Endothelial cell of umbilical vein (primary cell): Measurements from ENCODE around the gene EPS8. TPM values are rescaled to one million over a fixed set of nuclear protein-coding genes. Genes with fewer than 3 reads are reported as not detected.

Experiments
- BruUV-seq: library from RNA; stranded (reverse); fragments of 400-500 nt; replicated peaks from 2 replicates; lab custom pipeline; 2021; lab: Mats Ljungman, UMichigan
- CTCF ChIA-PET: fragments of 300-600, 350-600 bp; sonication (Branson Sonifier 250); formaldehyde crosslinking; loops from one replicate; lab custom pipeline; 2021; ENCODE audit warnings: antibody characterized with exemption, inconsistent platforms; lab: Charles Lee
- POLR2A ChIA-PET: fragments of 300-600, 350-600 bp; sonication (Branson Sonifier 250); formaldehyde crosslinking; loops from one replicate; lab custom pipeline; 2021; ENCODE audit warnings: antibody characterized with exemption, inconsistent platforms; lab: Charles Lee
- DNase-seq: peaks from one replicate; pipeline ENCODE4 v3.0.0-alpha.2; 2011; ENCODE audit warnings: low read depth, low spot score
- FAIRE-seq: peaks from 2 replicates; lab custom pipeline; 2011; peaks lifted over from hg19 to GRCh38; lab: Jason Lieb, UNC
- H2AFZ ChIP-seq: 2 replicates; pipeline ENCODE4 v1.6.0; 2012; ENCODE audit warnings: low read depth, low read length, control low read depth, inconsistent platforms
- H3K27ac ChIP-seq: 2 replicates; pipeline ENCODE4 v1.5.1; 2011; ENCODE audit warnings: low read depth, mild to moderate bottlenecking, control low read depth, low read length, moderate library complexity; ENCODE audit not compliant: insufficient read depth
- H3K27me3 ChIP-seq, 2 experiments: 2 replicates each; pipeline versions ENCODE4 v1.6.0 to v1.6.1; 2011; ENCODE audit warnings: low read length in 2 of 2, mixed read lengths in 1 of 2; ENCODE audit not compliant: control insufficient read depth in 2 of 2, insufficient read depth in 2 of 2
- H3K36me3 ChIP-seq, 2 experiments: 2 replicates in 1 of 2; 3 replicates in 1 of 2; pipeline ENCODE4 v1.5.1; 2011; ENCODE audit warnings: low read length in 2 of 2, mild to moderate bottlenecking in 1 of 2, moderate library complexity in 1 of 2; ENCODE audit not compliant: control insufficient read depth in 2 of 2, insufficient read depth in 2 of 2; ENCODE audit errors: extremely low read depth in 1 of 2
- H3K4me1 ChIP-seq: 3 replicates; pipeline ENCODE4 v1.5.1; 2011; ENCODE audit warnings: mild to moderate bottlenecking, low read length; ENCODE audit not compliant: control insufficient read depth, insufficient read depth; ENCODE audit errors: extremely low read depth
- H3K4me2 ChIP-seq: 2 replicates; pipeline ENCODE4 v1.6.1; 2011; ENCODE audit warnings: low read length, control low read depth, mixed read lengths; ENCODE audit not compliant: insufficient read depth
- H3K4me3 ChIP-seq, 3 experiments: fragments of 200-600 bp in 1 of 3; sonication (generic), shearing (Covaris generic) in 1 of 3; replicated peaks in 1 of 3; 2 replicates each; pipeline ENCODE4 v1.5.1; 2011 to 2016; ENCODE audit warnings: control low read depth in 3 of 3, low read length in 3 of 3, mild to moderate bottlenecking in 2 of 3, inconsistent platforms in 1 of 3, low read depth in 1 of 3, moderate library complexity in 1 of 3; ENCODE audit not compliant: insufficient read depth in 1 of 3
- H3K79me2 ChIP-seq: 2 replicates; pipeline ENCODE4 v1.6.0; 2012; ENCODE audit warnings: low read length, inconsistent platforms; ENCODE audit not compliant: control insufficient read depth, insufficient read depth
- H3K9ac ChIP-seq: replicated peaks from 2 replicates; pipeline ENCODE3; 2011; ENCODE audit warnings: low read length, control low read depth; ENCODE audit not compliant: insufficient read depth; ENCODE audit errors: extremely low read depth
- H3K9me1 ChIP-seq: replicated peaks from 3 replicates; pipeline ENCODE4 v1.6.0; 2011; ENCODE audit warnings: mild to moderate bottlenecking, low read length; ENCODE audit not compliant: control insufficient read depth, insufficient read depth; ENCODE audit errors: extremely low read depth
- H3K9me3 ChIP-seq: replicated peaks from 2 replicates; pipeline ENCODE4 v1.5.1; 2012; ENCODE audit warnings: low read length, inconsistent platforms; ENCODE audit not compliant: control insufficient read depth, insufficient read depth
- H4K20me1 ChIP-seq: replicated peaks from 2 replicates; pipeline ENCODE3; 2011; ENCODE audit warnings: mild to moderate bottlenecking, low read length; ENCODE audit not compliant: control insufficient read depth, insufficient read depth; ENCODE audit errors: extremely low read depth
- EZH2 ChIP-seq: IDR thresholded peaks from 2 replicates; pipeline ENCODE4 v1.6.1; 2012; ENCODE audit warnings: borderline replicate concordance, low read depth, mild to moderate bottlenecking, moderate library complexity, low read length, inconsistent platforms; ENCODE audit not compliant: severe bottlenecking
- FOS ChIP-seq: IDR thresholded peaks from 2 replicates; pipeline ENCODE4 v1.6.1; 2011; ENCODE audit warnings: mild to moderate bottlenecking, low read length, moderate library complexity, borderline replicate concordance; ENCODE audit not compliant: insufficient read depth
- GATA2 ChIP-seq: IDR thresholded peaks from 2 replicates; pipeline ENCODE4 v1.7.0; 2011; ENCODE audit warnings: low read depth, mild to moderate bottlenecking, moderate library complexity, mixed read lengths, low read length; ENCODE audit not compliant: insufficient read length, insufficient read depth
- JUN ChIP-seq: IDR thresholded peaks from 2 replicates; pipeline ENCODE4 v1.6.1; 2011; ENCODE audit warnings: borderline replicate concordance, low read depth; ENCODE audit not compliant: insufficient read length, insufficient read depth
- MYC ChIP-seq: IDR thresholded peaks from one replicate; pipeline ENCODE4 v1.6.1; 2011; ENCODE audit warnings: mild to moderate bottlenecking, low read depth, low read length
- POLR2A ChIP-seq: IDR thresholded peaks from 2 replicates; pipeline ENCODE4 v1.6.1; 2012; ENCODE audit warnings: low read depth, mild to moderate bottlenecking, control low read depth, low read length
- POLR2AphosphoS5 ChIP-seq: IDR thresholded peaks from 2 replicates; pipeline ENCODE4 v1.6.1; 2012; ENCODE audit warnings: low read depth, mild to moderate bottlenecking, control low read depth, low read length, moderate library complexity; ENCODE audit not compliant: insufficient read depth
- dilution Hi-C: fragments of 300-500 bp; cut with MboI; formaldehyde crosslinking; loops from one replicate; pipeline ENCODE4 v1.15.0; 2019; ENCODE audit warnings: low sequenced_read_pairs; ENCODE audit not compliant: extremely low pct_ligation_motif_present
- intact Hi-C: fragments of 100-400 bp; cut with micrococcal nuclease; formaldehyde crosslinking; loops from one replicate; pipeline ENCODE4 v1.10.0; 2022
- polyA plus RNA-seq, 4 experiments: library from polyadenylated mRNA; depleted of rRNA in 3 of 4; stranded (reverse) in 3 of 4; unstranded in 1 of 4; fragments of >200 nt; gene quantifications; 2 replicates each; pipeline versions ENCODE4 v1.2.1 to v1.2.3, GENCODE V29; 2011 to 2012; ENCODE audit warnings: missing spikeins in 1 of 4
- total RNA-seq: library from RNA; stranded (reverse); gene quantifications from 2 replicates; pipeline ENCODE4 v1.2.3, GENCODE V29; 2021
- TF ChIP-seq, protein P1 (sequence below), 2 donors: IDR thresholded peaks; 1 replicate in 1 of 2; 2 replicates in 1 of 2; pipeline ENCODE4 v1.5.1; 2011; ENCODE audit warnings: low read length in 2 of 2, mild to moderate bottlenecking in 2 of 2, moderate library complexity in 2 of 2, control low read depth in 1 of 2, inconsistent platforms in 1 of 2, low read depth in 1 of 2; ENCODE audit not compliant: insufficient read depth in 1 of 2; ENCODE audit errors: extremely low read depth in 1 of 2
- TF ChIP-seq, protein P2 (sequence below): IDR thresholded peaks from 2 replicates; pipeline ENCODE4 v1.6.1; 2011; ENCODE audit not compliant: insufficient read depth, insufficient read length

EPS8 gene
- total and polyA plus RNA-seq, 2 donors (not counting 3 experiments of a cell fraction or from before 2014, with no cell fraction given): 8.4 to 11.9 TPM

DNA sequence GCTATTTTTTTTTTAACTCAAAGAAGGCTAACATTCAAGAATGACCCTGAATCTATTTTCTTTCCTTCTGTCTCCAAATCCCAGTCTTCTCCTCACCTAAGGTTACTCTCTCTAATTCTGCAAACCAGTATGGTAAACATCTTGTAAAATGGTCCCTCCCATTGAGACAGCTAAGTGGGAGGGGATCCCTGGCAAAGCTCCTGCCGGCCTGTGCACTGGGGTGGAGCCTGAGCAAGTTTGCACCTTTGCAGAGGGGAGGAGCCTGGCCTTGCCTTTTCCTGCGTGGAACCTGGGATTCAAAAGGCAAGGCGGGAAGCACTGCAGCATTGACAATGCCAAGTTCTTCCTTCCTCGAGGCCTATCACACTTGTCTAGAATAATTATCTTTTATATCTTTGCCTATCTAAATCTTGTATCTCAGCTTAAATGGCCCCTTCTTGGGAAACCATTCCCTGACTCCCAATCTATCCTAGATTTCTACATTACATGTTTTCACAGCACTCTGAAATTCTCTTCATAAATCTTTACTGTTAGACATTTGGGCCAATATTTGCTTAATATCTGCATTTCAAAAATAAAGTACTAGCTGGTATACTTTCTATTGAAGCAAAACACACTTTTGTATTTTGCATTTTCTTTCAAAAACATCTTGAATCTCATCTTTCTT is 83.0 kb downstream of the EPS8 start:
- ChIA-PET CTCF (interaction anchor here (0.9 to 1.0 kb wide), 2 partner anchors 13 to 121 kb away, joined by 3 read pairs; no protein-coding TSS in a partner anchor), POLR2A (no interaction called here)
- H3K4me1 ChIP-seq: peaks cover 14% of the 10 kb centered on the region
- no peaks in the 10 kb centered on the region for H3K36me3 ChIP-seq
- TF ChIP-seq EZH2: no peak
- no peak for TF ChIP-seq GATA2
- no peaks in the 10 kb centered on the region for H4K20me1 ChIP-seq
- no peak for FAIRE-seq
- no peak overlapping the region for H3K4me3 ChIP-seq
- no peaks in the 10 kb centered on the region for H3K79me2 ChIP-seq
- intact Hi-C loops (no loop called here), dilution Hi-C loops (no loop called here)
- no peak overlapping the region for H2AFZ ChIP-seq
- DNase-seq: no peak
- no peak overlapping the region for H3K9ac ChIP-seq
- no peak overlapping the region for H3K4me2 ChIP-seq
- no peaks in the 10 kb centered on the region for H3K27me3 ChIP-seq
- BruUV-seq: no TSS peak
- H3K9me3 ChIP-seq: no peaks in the 10 kb centered on the region
- H3K27ac ChIP-seq: no peak overlapping the region
- H3K9me1 ChIP-seq: no peaks in the 10 kb centered on the region

DNA sequence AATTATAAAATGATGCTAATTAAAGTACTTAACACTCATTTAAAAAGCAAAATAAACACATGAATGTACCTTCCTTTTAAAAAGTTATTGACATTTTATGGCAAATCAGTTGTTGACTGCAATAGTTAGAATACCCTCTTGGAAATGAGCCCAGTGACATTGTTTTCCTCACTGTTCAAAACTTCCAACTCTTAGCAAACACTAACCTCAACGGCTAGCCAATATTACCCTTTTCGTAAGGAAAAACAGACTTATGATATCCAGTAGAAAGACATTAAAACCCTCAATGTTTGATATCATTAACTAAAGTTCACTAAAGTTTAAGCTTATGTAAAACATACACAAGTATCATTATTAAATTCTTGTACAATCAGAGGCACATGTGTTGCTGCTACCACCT is 83.6 kb downstream of the EPS8 start:
- CTCF ChIA-PET: interaction anchor here (0.9 to 1.1 kb wide), 3 partner anchors 8 to 121 kb away, joined by 3 read pairs; no protein-coding TSS in a partner anchor
- Histone ChIP-seq H2AFZ (no peak overlapping the region), H3K79me2 (no peaks in the 10 kb centered on the region), H3K9me1 (no peaks in the 10 kb centered on the region), H3K36me3 (no peaks in the 10 kb centered on the region), H4K20me1 (no peaks in the 10 kb centered on the region), H3K4me2 (no peak overlapping the region), H3K27me3 (no peaks in the 10 kb centered on the region), H3K4me3 (no peak overlapping the region), H3K9me3 (no peaks in the 10 kb centered on the region), H3K4me1 (peaks cover 19% of the 10 kb centered on the region), H3K9ac (no peak overlapping the region), H3K27ac (no peak overlapping the region)
- FAIRE-seq (no peak), DNase-seq (peak; percentile 57)
- intact Hi-C loops: no loop called here
- dilution Hi-C loops: no loop called here
- TF ChIP-seq EZH2 (no peak), MYC (no peak), POLR2A (no peak), POLR2AphosphoS5 (no peak), JUN (no peak), GATA2 (no peak), FOS (no peak)
- TF ChIP-seq, protein P1, sequence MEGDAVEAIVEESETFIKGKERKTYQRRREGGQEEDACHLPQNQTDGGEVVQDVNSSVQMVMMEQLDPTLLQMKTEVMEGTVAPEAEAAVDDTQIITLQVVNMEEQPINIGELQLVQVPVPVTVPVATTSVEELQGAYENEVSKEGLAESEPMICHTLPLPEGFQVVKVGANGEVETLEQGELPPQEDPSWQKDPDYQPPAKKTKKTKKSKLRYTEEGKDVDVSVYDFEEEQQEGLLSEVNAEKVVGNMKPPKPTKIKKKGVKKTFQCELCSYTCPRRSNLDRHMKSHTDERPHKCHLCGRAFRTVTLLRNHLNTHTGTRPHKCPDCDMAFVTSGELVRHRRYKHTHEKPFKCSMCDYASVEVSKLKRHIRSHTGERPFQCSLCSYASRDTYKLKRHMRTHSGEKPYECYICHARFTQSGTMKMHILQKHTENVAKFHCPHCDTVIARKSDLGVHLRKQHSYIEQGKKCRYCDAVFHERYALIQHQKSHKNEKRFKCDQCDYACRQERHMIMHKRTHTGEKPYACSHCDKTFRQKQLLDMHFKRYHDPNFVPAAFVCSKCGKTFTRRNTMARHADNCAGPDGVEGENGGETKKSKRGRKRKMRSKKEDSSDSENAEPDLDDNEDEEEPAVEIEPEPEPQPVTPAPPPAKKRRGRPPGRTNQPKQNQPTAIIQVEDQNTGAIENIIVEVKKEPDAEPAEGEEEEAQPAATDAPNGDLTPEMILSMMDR (IDR thresholded peaks at IDR 0.05; ENCODE audit: extremely low read depth in 1 of 2, insufficient read depth in 1 of 2, low read depth in 1 of 2, low read length in 2 of 2): no peak
- TF ChIP-seq, protein P2, sequence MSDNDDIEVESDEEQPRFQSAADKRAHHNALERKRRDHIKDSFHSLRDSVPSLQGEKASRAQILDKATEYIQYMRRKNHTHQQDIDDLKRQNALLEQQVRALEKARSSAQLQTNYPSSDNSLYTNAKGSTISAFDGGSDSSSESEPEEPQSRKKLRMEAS: no peak
- POLR2A ChIA-PET: no interaction called here
- no TSS peak for BruUV-seq
